SJCRH30 (cell line): ENCODE results near the gene GLP2R. TPM values are rescaled to one million over a fixed set of nuclear protein-coding genes. Genes with fewer than 3 reads are reported as not detected.
A peak's percentile ranks its signal among the peaks of the same experiment; 100 is the strongest.

Experiments used
- DNase-seq, 2 experiments: peaks; one replicate each; pipeline ENCODE4 v3.0.0-alpha.2; 2015 to 2020
- H3K27ac ChIP-seq: fragments of 250-450 bp; sonication (Bioruptor Pico); 2 replicates; pipeline ENCODE4 v1.5.1; 2020; ENCODE audit warnings: mild to moderate bottlenecking, moderate library complexity
- H3K27me3 ChIP-seq: fragments of 250-450 bp; sonication (Bioruptor Pico); 2 replicates; pipeline ENCODE4 v1.5.1; 2020; ENCODE audit warnings: mild to moderate bottlenecking, moderate library complexity
- H3K36me3 ChIP-seq: fragments of 250-450 bp; sonication (Bioruptor Pico); 2 replicates; pipeline ENCODE4 v1.5.1; 2020; ENCODE audit warnings: mild to moderate bottlenecking, moderate library complexity
- H3K4me1 ChIP-seq: fragments of 250-450 bp; sonication (Bioruptor Pico); 2 replicates; pipeline ENCODE4 v1.5.1; 2020; ENCODE audit warnings: mild to moderate bottlenecking, moderate library complexity
- H3K4me3 ChIP-seq: fragments of 250-450 bp; sonication (Bioruptor Pico); 2 replicates; pipeline ENCODE4 v1.5.1; 2020; ENCODE audit warnings: mild to moderate bottlenecking, moderate library complexity
- H3K9me3 ChIP-seq: fragments of 250-450 bp; sonication (Bioruptor Pico); replicated peaks from 2 replicates; pipeline ENCODE4 v1.5.1; 2020; ENCODE audit warnings: mild to moderate bottlenecking, moderate library complexity
- total RNA-seq: library from RNA; depleted of rRNA; stranded (reverse); fragments of >200 nt; shearing (Covaris generic); gene quantifications from 2 replicates; pipeline ENCODE4 v1.2.3, GENCODE V29; 2014

Gene GLP2R
- total RNA-seq, 1 experiment from 2014 or later: not detected

DNA sequence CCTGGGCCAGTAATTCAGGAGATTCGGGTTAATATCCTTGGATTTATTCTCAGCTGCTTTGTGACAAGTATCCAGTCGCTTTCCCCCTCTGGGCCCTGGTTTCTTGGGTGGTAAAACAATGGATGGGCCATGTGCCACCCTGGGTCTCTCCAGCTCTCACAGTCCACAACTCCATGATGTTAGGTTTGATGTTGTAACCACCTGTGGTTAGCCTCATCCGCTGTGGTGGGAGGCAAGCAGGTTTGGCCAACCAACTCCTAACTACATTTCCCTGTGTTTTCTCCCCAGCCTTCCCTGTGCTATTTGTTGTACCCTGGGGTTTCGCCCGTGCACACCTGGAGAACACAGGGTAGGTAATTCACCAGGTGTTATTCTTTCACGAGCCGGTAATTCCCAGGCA, 35.1 kb downstream of the GLP2R start:
- Histone ChIP-seq H3K4me1 (no peaks in the 10 kb centered on the region), H3K27me3 (no peaks in the 10 kb centered on the region)

DNA sequence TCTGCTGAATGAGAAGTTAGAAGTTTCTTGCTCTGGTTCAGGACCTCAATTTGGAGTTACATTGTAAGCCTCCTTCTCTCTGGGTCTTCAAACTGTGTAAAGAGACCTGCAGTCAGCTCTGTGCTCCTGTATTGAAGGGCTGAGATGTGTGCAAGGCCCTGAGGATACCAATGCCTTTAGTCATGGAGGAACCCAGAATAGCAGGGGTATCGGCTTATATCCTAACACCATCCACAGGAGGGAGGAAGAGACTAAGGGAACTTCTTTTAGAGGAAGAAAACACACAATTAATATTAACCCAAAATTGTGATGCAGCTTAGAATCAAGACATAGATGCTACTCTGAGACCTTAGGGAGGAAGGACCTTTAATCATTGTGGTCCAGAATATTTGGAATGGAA, 36.5 kb downstream of the GLP2R start:
- no peak for DNase-seq
- no peaks in the 10 kb centered on the region for H3K4me1 ChIP-seq
- no peak overlapping the region for H3K4me3 ChIP-seq
- H3K9me3 ChIP-seq: no peaks in the 10 kb centered on the region
- H3K36me3 ChIP-seq: no peaks in the 10 kb centered on the region
- no peaks in the 10 kb centered on the region for H3K27me3 ChIP-seq
- H3K27ac ChIP-seq: no peak overlapping the region

More for the DNA sequence above, 35.1 kb downstream of the GLP2R start:
- Histone ChIP-seq H3K36me3 (no peaks in the 10 kb centered on the region), H3K27ac (no peak overlapping the region), H3K4me3 (no peak overlapping the region), H3K9me3 (no peaks in the 10 kb centered on the region)
- DNase-seq: no peak

DNA sequence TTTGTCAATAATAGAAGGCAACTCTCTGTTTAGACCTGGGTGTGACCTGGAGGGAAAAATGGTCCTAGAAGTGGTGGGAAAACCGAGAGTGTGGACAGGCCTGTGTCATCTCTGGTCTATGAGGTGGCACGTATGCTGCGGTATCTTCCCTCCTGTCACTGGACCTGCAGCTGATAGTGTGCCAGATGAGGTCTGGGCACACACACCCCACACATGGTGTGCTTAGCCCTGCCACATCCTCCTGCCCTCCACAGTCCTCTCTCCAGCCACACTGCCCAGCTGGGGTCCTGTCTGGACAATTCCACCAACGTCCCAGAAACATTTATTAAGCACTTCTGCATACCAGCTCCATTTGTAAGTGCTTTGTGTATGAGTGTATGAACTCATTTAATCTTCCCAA, 37.2 kb downstream of the GLP2R start:
- no peak for DNase-seq
- Histone ChIP-seq H3K9me3 (no peaks in the 10 kb centered on the region), H3K27ac (no peak overlapping the region)

DNA sequence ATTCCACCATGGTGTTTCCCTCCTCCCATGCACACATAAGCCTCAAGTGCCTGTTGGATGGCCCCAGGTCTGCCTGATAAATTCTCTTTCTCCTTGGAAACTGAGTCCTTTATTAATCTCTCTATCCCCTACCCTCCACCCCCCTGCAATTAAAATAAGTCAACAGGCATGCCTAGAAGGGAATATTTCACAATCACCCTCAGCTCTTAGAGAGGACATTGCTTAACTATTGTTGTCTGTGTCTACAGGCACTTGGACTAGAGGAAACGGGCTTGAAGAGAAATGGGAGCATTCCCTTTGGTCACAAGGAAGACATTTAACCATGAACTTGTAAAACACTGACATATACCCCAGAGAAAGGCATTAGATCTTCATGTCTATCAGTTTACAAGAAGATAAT, 39.9 kb downstream of the GLP2R start:
- no peak for DNase-seq
- H3K4me3 ChIP-seq: no peak overlapping the region
- H3K9me3 ChIP-seq: no peaks in the 10 kb centered on the region

More for the DNA sequence above, 37.2 kb downstream of the GLP2R start:
- Histone ChIP-seq H3K4me3 (no peak overlapping the region), H3K36me3 (no peaks in the 10 kb centered on the region), H3K4me1 (no peaks in the 10 kb centered on the region), H3K27me3 (no peaks in the 10 kb centered on the region)

DNA sequence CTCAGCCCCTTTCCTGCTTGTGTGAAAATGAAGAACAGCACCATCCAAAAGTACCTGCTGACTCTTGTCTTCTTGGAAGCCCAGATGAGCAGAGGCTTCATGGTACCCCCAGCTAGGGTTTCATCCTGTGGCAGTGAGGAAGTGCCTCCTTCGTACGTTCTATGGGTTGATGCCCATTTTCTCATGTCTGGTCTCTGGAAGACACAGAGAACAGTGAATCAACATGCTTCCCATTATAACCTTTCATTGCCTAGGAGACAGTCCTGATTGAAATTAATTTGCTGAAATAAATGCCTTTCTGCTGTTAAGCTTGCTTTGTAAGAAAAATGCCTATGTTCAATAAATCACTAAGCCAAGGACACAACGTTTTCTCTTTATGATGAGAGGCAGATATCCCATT, 42.8 kb downstream of the GLP2R start:
- no peaks in the 10 kb centered on the region for H3K27me3 ChIP-seq
- H3K4me1 ChIP-seq: no peaks in the 10 kb centered on the region
- no peak overlapping the region for H3K4me3 ChIP-seq
- no peak for DNase-seq
- H3K9me3 ChIP-seq: no peaks in the 10 kb centered on the region
- H3K27ac ChIP-seq: no peak overlapping the region
- no peaks in the 10 kb centered on the region for H3K36me3 ChIP-seq

More for the DNA sequence above, 39.9 kb downstream of the GLP2R start:
- no peak overlapping the region for H3K27ac ChIP-seq
- no peaks in the 10 kb centered on the region for H3K4me1 ChIP-seq
- no peaks in the 10 kb centered on the region for H3K27me3 ChIP-seq
- H3K36me3 ChIP-seq: no peaks in the 10 kb centered on the region

DNA sequence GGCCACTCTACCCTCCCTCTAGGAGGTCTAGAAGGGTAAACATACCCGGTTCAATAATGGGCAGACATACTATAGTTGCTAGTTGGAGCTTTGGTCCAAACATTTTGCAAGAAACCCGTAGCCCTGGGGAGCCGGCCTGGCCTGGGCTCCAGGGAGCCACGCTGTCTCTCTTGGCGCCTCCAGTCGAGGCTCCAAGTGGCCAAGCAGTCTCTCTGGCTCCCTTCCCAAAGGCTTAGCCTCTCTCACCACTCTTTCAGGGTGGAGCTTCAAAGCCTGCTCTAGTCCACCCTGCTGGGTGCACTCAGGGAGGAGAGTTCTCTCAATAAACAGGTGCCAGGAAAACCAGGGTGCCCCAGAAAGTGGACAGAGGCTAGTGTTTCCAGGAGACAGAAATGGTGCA, 47.1 kb downstream of the GLP2R start:
- no peaks in the 10 kb centered on the region for H3K9me3 ChIP-seq
- no peaks in the 10 kb centered on the region for H3K4me1 ChIP-seq
- no peaks in the 10 kb centered on the region for H3K36me3 ChIP-seq
- no peak overlapping the region for H3K4me3 ChIP-seq
- H3K27ac ChIP-seq: no peak overlapping the region
- no peak for DNase-seq
- no peaks in the 10 kb centered on the region for H3K27me3 ChIP-seq

DNA sequence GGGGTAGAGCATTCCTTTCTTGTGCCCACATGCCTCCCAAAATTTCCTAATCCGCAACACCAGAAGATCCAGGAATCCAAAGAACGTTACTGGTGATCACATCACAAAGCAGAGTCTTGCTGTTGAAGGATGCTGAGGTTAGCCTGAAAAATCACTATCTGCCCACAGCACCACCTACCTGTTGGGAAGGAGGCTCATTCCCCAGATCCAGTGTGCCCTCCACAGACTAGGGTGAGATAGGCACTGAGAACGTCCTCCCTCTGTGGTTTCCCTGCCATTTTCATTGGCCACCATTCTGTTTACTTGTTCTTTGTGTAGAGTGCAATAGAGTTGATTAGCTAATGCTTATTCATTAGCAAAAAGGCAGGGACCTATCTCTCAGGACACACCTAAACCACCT, 49.0 kb downstream of the GLP2R start:
- Histone ChIP-seq H3K4me3 (no peak overlapping the region), H3K36me3 (no peaks in the 10 kb centered on the region), H3K27me3 (no peaks in the 10 kb centered on the region), H3K9me3 (no peaks in the 10 kb centered on the region), H3K27ac (no peak overlapping the region), H3K4me1 (no peaks in the 10 kb centered on the region)
- DNase-seq: no peak

DNA sequence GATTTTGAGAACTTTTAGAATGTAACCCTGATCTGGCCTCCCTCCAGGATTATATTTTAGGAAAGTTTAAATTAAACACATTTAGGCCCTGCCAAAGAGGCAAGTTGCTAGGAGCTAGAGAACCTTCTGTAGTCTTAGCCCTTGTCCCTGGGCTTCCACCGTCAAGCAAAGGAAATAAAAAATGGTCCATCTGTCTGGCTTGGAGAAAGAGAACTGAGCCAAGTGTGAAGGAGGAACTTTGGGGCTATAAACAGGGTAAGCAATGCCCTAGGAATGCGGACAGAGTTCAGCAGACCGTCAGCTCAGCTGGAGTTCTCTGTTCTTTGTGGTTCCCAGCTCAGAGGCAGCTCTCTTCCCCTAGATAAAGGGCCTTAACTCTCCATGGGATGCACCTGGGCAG, 49.7 kb downstream of the GLP2R start:
- no peaks in the 10 kb centered on the region for H3K36me3 ChIP-seq
- no peaks in the 10 kb centered on the region for H3K27me3 ChIP-seq
- no peaks in the 10 kb centered on the region for H3K4me1 ChIP-seq
- no peaks in the 10 kb centered on the region for H3K9me3 ChIP-seq
- no peak overlapping the region for H3K4me3 ChIP-seq
- no peak overlapping the region for H3K27ac ChIP-seq
- no peak for DNase-seq

DNA sequence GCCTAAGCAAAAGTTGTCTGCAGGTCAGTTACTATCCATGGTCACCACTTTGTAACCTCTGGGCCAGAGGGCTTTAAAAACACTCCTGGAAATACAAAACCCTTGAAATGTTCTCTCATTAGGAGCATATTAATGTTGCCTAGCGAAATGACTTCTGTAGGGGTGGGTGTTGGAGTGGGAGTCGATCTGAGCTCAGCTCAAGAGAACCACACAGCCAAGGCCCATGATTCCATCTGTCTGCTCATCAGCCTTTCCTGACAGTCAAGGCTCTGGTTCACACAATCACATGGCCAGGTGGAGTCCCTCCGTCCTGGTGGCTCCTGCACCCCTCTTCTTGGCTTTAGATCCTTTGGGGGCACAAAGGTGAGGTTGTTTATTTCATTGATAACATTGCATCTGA, 52.6 kb downstream of the GLP2R start:
- H3K36me3 ChIP-seq: no peaks in the 10 kb centered on the region
- H3K4me1 ChIP-seq: no peaks in the 10 kb centered on the region
- H3K9me3 ChIP-seq: no peaks in the 10 kb centered on the region
- no peak overlapping the region for H3K27ac ChIP-seq
- H3K27me3 ChIP-seq: no peaks in the 10 kb centered on the region
- no peak for DNase-seq
- no peak overlapping the region for H3K4me3 ChIP-seq

DNA sequence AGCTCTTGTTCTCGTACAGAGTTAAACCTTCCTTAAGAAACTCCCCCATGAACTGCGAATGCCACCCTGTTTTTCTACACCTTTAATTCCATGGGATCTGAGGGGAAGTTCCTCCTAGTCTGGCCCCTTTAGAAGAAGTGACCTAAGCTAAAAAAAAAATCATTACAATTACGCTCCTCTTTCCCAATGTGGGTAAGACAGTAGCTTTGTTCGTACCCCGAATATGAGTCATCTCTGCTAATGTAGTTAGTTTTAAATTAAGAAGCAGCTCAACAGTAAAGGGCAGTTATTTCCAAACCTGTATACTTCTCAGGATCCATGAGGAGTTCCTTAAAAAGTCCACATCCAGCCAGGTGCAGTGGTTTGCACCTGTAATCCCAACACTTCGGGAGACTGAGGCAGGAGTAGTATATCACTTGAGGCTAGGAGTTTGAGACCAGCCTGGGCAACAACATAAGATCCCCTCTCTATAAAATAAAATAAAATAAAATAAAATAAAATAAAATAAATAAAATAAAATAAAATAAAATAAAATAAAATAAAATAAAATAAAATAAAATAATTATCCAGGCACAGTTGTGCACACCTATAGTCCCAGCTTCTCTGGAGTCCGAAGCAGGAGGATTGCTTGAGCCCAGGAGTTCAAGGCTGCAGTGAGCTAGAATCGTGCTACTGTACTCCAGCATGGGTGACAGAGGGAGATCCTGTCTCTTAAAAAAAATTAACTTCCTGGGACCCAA, 53.2 kb downstream of the GLP2R start:
- no peak for DNase-seq
- Histone ChIP-seq H3K27me3 (no peaks in the 10 kb centered on the region), H3K4me3 (no peak overlapping the region), H3K27ac (no peak overlapping the region), H3K36me3 (no peaks in the 10 kb centered on the region), H3K4me1 (no peaks in the 10 kb centered on the region), H3K9me3 (no peaks in the 10 kb centered on the region)

DNA sequence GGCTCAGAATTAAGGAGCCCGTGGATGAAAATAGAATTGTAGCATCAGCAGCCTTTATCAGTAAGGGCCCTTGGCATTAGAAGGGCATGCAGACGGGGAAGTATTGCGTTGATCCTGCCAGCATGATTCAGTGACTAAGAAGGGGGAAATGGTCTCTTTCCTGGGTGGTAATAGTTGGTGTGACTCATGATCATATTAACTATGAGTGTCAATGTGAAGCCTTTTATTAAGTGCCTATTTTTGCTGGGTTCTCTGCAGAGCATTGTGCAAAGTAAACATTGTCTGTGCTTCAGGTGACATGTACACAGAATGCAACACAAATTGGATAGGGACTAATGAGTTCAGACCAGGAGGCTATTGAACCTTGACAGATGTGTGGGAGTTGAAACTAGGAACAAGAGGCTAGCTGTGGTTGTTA, 54.9 kb downstream of the GLP2R start:
- no peak for DNase-seq
- Histone ChIP-seq H3K9me3 (no peaks in the 10 kb centered on the region), H3K27me3 (no peaks in the 10 kb centered on the region), H3K4me1 (no peaks in the 10 kb centered on the region), H3K4me3 (no peak overlapping the region), H3K36me3 (no peaks in the 10 kb centered on the region), H3K27ac (no peak overlapping the region)

DNA sequence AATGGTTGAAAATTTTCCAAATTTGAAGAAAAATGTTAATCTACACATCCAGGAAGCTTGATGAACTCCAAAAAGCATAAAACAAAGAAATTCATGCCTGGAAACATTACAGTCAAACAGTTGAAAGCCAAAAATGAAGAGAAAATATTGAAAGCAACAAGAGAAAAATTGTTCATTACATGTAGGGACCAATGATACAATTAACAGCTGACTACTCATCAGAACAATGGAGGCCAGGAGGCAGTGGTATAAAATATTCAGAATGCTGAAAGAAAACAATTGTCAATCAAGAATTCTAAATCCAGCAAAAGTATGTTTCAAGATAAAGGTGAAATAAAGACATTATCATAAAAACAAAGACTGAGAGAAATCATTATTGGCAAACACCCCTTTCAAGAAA, 57.7 kb downstream of the GLP2R start:
- Histone ChIP-seq H3K9me3 (no peaks in the 10 kb centered on the region), H3K36me3 (no peaks in the 10 kb centered on the region), H3K27me3 (no peaks in the 10 kb centered on the region), H3K4me1 (no peaks in the 10 kb centered on the region), H3K4me3 (no peak overlapping the region), H3K27ac (no peak overlapping the region)
- no peak for DNase-seq

DNA sequence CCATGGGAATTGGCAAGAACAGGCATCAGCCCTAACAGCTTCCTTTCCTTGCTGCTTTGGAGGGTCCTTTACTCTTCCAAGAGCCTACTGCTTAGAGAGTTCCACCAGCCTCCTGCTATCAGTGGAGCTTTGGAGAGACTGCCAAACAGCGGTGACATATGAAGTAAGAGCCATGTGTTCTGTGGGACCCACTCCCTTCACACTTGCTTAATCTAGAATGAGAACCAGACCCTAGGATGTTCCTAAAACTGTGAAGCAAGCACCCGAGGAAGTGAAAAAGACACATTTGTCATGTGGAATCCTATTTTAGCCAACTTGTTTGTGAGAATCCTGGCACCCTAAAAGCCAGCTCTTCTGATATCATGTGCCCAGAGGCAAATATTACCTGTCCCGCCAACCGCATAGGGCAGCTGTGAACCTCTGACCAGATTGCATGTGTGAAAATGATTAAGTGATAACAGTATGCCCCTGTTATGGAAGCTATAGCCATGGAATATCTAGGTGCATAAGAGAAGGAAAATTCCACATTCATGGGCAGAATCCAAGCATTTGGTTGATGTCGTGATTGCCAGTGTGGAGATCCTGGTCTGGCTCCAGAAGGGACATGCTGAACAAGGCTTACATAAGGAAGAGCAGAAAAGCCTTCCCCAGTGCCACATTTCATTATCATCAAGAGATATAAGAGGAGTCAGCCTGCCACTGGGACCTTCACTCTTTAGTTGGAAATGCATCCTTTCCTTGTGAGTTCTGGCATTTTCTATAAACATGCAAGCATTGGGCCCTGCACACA, 60.6 kb downstream of the GLP2R start:
- Histone ChIP-seq H3K4me3 (no peak overlapping the region), H3K27ac (no peak overlapping the region)
- no peak for DNase-seq

DNA sequence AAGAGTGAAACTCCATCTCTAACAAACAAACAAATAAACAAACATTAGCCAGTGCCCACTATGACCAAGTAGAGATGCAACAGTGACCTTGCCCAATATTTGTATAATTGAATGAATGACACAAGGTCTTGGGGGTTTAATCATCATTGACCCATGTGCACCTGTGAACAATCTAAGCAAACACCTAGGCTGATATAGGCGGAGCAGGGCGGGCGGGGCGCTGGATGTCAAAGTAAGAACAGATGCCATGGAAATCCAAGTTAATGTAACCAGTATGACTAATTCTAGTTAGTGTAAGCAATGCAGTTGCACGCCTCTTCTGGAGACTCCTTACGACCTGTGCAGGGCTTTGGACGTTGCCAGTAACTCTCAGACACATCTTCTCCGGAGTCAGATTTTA, 61.8 kb downstream of the GLP2R start:
- no peak overlapping the region for H3K27ac ChIP-seq
- no peaks in the 10 kb centered on the region for H3K9me3 ChIP-seq
- no peaks in the 10 kb centered on the region for H3K27me3 ChIP-seq
- no peak for DNase-seq
- H3K36me3 ChIP-seq: no peaks in the 10 kb centered on the region
- no peak overlapping the region for H3K4me3 ChIP-seq
- H3K4me1 ChIP-seq: no peaks in the 10 kb centered on the region

More for the DNA sequence above, 60.6 kb downstream of the GLP2R start:
- Histone ChIP-seq H3K9me3 (no peaks in the 10 kb centered on the region), H3K27me3 (no peaks in the 10 kb centered on the region), H3K36me3 (no peaks in the 10 kb centered on the region), H3K4me1 (no peaks in the 10 kb centered on the region)

DNA sequence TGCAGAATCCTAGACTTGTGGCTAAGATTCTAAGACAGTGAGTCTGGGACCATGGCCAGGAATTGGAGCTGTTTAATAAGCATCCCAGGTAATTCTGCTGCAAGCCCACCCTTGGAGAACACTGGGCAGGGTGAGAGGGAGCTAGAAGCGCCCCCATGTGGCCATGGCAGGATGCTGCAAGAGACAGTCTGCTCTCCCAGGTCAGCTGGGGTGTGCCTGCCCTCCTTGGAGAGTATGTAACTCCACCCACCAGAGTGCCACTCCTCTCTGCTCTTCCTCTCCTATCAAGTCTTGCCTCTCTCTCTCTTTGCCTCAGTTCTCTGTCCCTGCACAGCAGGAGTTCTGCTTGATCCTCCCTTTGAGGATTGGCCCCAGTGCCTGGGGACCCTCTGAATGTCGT, 64.4 kb downstream of the GLP2R start:
- no peak overlapping the region for H3K27ac ChIP-seq
- no peaks in the 10 kb centered on the region for H3K36me3 ChIP-seq
- peak; percentile 11 to 35 for DNase-seq
- H3K27me3 ChIP-seq: no peaks in the 10 kb centered on the region
- H3K9me3 ChIP-seq: no peaks in the 10 kb centered on the region
- no peaks in the 10 kb centered on the region for H3K4me1 ChIP-seq
- H3K4me3 ChIP-seq: no peak overlapping the region
